Measurements from ENCODE around the gene SLC29A2.
A peak's percentile ranks its signal among the peaks of the same experiment; 100 is the strongest.

Gene SLC29A2

GRCh38 chr11:66314186-66314501 is 57.4 kb downstream of the SLC29A2 start:
- ChIA-PET POLR2A (no interaction called here), CTCF (interaction anchor here (5.6 to 6.6 kb wide), 3 partner anchors 11 to 28 kb away, joined by 44 to 86 read pairs (median 52); partner anchors contain the start of genes BRMS1 and RIN1)
- H3K4me3 ChIP-seq (ENCODE audit: control insufficient read depth in 1 of 7, extremely low read depth in 1 of 7, insufficient read depth in 4 of 7, low read depth in 2 of 7, low read length in 6 of 7), result no peak overlapping the region

GRCh38 chr11:66313321-66314185 is 58.0 kb downstream of the SLC29A2 start:
- POLR2A ChIA-PET, result interaction anchor here (1.3 kb wide), 1 partner anchor 8 kb away, joined by 4 read pairs; no protein-coding TSS in a partner anchor
- H3K27me3 ChIP-seq (replicated peaks in 2 of 5; ENCODE audit: control insufficient read depth in 4 of 5, insufficient read depth in 5 of 5, low read length in 4 of 5), result peaks cover 0 to 2% (median 0%) of the 10 kb centered on the region in 5 experiments
- peaks cover 4 to 47% (median 45%) of the 10 kb centered on the region in 4 experiments for H3K4me1 ChIP-seq (ENCODE audit: control extremely low read depth in 1 of 4, control insufficient read depth in 4 of 4, insufficient read depth in 4 of 4, low read length in 3 of 4)
- CTCF ChIA-PET, result interaction anchor here (1.0 to 6.6 kb wide), 11 partner anchors 8 to 73 kb away, joined by 3 to 86 read pairs (median 7); partner anchors contain the start of genes BRMS1, RIN1 and YIF1A
- H3K4me3 ChIP-seq (ENCODE audit: control insufficient read depth in 1 of 7, extremely low read depth in 1 of 7, insufficient read depth in 4 of 7, low read depth in 2 of 7, low read length in 6 of 7), result peak overlapping the region in 5 of 7 experiments; percentile 40 to 61 (median 48)
- H3K27ac ChIP-seq (ENCODE audit: insufficient read depth in 1 of 2, low read depth in 1 of 2, low read length in 2 of 2, poor library complexity in 1 of 2, severe bottlenecking in 2 of 2), result peak overlapping the region in 1 of 2 experiments; percentile 58
- H3K9me3 ChIP-seq (ENCODE audit: control extremely low read depth in 1 of 5, control insufficient read depth in 4 of 5, insufficient read depth in 2 of 5, low read depth in 1 of 5, low read length in 4 of 5), result no peaks in the 10 kb centered on the region
- no peaks in the 10 kb centered on the region for H3K36me3 ChIP-seq (ENCODE audit: control insufficient read depth in 4 of 4, insufficient read depth in 4 of 4, low read length in 3 of 4)
- 60% methylated on average over 24 of the region's 38 CpGs for WGBS (ENCODE audit: insufficient coverage)
- no peak for DNase-seq

More at GRCh38 chr11:66314186-66314501, 57.4 kb downstream of the SLC29A2 start:
- DNase-seq, result no peak
- Histone ChIP-seq H3K9me3 (ENCODE audit: control extremely low read depth in 1 of 5, control insufficient read depth in 4 of 5, insufficient read depth in 2 of 5, low read depth in 1 of 5, low read length in 4 of 5) (no peaks in the 10 kb centered on the region), H3K27ac (ENCODE audit: insufficient read depth in 1 of 2, low read depth in 1 of 2, low read length in 2 of 2, poor library complexity in 1 of 2, severe bottlenecking in 2 of 2) (no peak overlapping the region), H3K4me1 (ENCODE audit: control extremely low read depth in 1 of 4, control insufficient read depth in 4 of 4, insufficient read depth in 4 of 4, low read length in 3 of 4) (peaks cover 10 to 53% (median 50%) of the 10 kb centered on the region in 4 experiments), H3K36me3 (ENCODE audit: control insufficient read depth in 4 of 4, insufficient read depth in 4 of 4, low read length in 3 of 4) (no peaks in the 10 kb centered on the region), H3K27me3 (replicated peaks in 2 of 5; ENCODE audit: control insufficient read depth in 4 of 5, insufficient read depth in 5 of 5, low read length in 4 of 5) (peaks cover 0 to 2% (median 0%) of the 10 kb centered on the region in 5 experiments)
- no CpG with 5 or more reads among the region's 1 CpG for whole genome bisulfite sequencing (ENCODE audit: insufficient coverage)

GRCh38 chr11:66312549-66313320 is 58.8 kb downstream of the SLC29A2 start:
- POLR2A ChIA-PET, result interaction anchor here (0.8 to 1.3 kb wide), 3 partner anchors 9 to 32 kb away, joined by 3 to 4 read pairs (median 3); partner anchors contain the start of gene BRMS1
- peak; percentile 97 to 99 (median 99) for DNase-seq
- Histone ChIP-seq H3K4me3 (ENCODE audit: control insufficient read depth in 1 of 7, extremely low read depth in 1 of 7, insufficient read depth in 4 of 7, low read depth in 2 of 7, low read length in 6 of 7) (peak overlapping the region; percentile 45 to 77 (median 70)), H3K36me3 (ENCODE audit: control insufficient read depth in 4 of 4, insufficient read depth in 4 of 4, low read length in 3 of 4) (no peaks in the 10 kb centered on the region), H3K4me1 (ENCODE audit: control extremely low read depth in 1 of 4, control insufficient read depth in 4 of 4, insufficient read depth in 4 of 4, low read length in 3 of 4) (peaks cover 0 to 39% (median 36%) of the 10 kb centered on the region in 4 experiments), H3K9me3 (ENCODE audit: control extremely low read depth in 1 of 5, control insufficient read depth in 4 of 5, insufficient read depth in 2 of 5, low read depth in 1 of 5, low read length in 4 of 5) (no peaks in the 10 kb centered on the region), H3K27ac (ENCODE audit: insufficient read depth in 1 of 2, low read depth in 1 of 2, low read length in 2 of 2, poor library complexity in 1 of 2, severe bottlenecking in 2 of 2) (peak overlapping the region in 1 of 2 experiments; percentile 73), H3K27me3 (replicated peaks in 2 of 5; ENCODE audit: control insufficient read depth in 4 of 5, insufficient read depth in 5 of 5, low read length in 4 of 5) (peaks cover 0 to 2% (median 0%) of the 10 kb centered on the region in 5 experiments)
- WGBS (ENCODE audit: insufficient coverage), result 3% methylated on average over 40 of the region's 52 CpGs
- CTCF ChIA-PET, result interaction anchor here (0.7 to 6.6 kb wide), 14 partner anchors 9 to 77 kb away, joined by 3 to 86 read pairs (median 8); partner anchors contain the start of genes BRMS1, RIN1 and YIF1A

All from common myeloid progenitor, CD34-positive (primary cell).